Subcutaneous abdominal adipose tissue (tissue), 5 donors: Measurements from ENCODE around the gene XPO5.
A peak's percentile ranks its signal among the peaks of the same experiment; 100 is the strongest.

ENCODE experiments used
- H3K27ac ChIP-seq: one replicate; pipeline ENCODE4 v1.7.0; 2013; ENCODE audit warnings: low read depth, mild to moderate bottlenecking, inconsistent platforms, low read length, moderate library complexity
- H3K27me3 ChIP-seq, 5 donors: one replicate each; pipeline ENCODE4 v1.7.0; 2013; ENCODE audit warnings: low read length in 5 of 5, inconsistent platforms in 1 of 5; ENCODE audit not compliant: control insufficient read depth in 5 of 5, insufficient read depth in 4 of 5
- H3K36me3 ChIP-seq, 5 donors: one replicate each; pipeline ENCODE4 v1.7.0; 2013; ENCODE audit warnings: low read length in 5 of 5; ENCODE audit not compliant: control insufficient read depth in 5 of 5, insufficient read depth in 5 of 5
- H3K4me1 ChIP-seq, 5 donors: one replicate each; pipeline ENCODE4 v1.7.0; 2013; ENCODE audit warnings: low read length in 5 of 5, mild to moderate bottlenecking in 3 of 5, moderate library complexity in 1 of 5; ENCODE audit not compliant: control insufficient read depth in 5 of 5, insufficient read depth in 5 of 5
- H3K4me3 ChIP-seq, 5 donors: one replicate each; pipeline ENCODE4 v1.7.0; 2013; ENCODE audit warnings: low read length in 5 of 5, low read depth in 1 of 5
- H3K9ac ChIP-seq, 5 donors: one replicate each; pipeline ENCODE4 v1.7.0; 2013; ENCODE audit warnings: low read length in 5 of 5, mild to moderate bottlenecking in 4 of 5, moderate library complexity in 3 of 5
- H3K9me3 ChIP-seq, 5 donors: one replicate each; pipeline ENCODE4 v1.7.0; 2013; ENCODE audit warnings: low read length in 5 of 5; ENCODE audit not compliant: control insufficient read depth in 5 of 5
- donor health status: healthy.
- donor health status: healthy.
- donor health status: healthy.
- donor health status: healthy.
- donor health status: healthy.

The XPO5 gene

DNA sequence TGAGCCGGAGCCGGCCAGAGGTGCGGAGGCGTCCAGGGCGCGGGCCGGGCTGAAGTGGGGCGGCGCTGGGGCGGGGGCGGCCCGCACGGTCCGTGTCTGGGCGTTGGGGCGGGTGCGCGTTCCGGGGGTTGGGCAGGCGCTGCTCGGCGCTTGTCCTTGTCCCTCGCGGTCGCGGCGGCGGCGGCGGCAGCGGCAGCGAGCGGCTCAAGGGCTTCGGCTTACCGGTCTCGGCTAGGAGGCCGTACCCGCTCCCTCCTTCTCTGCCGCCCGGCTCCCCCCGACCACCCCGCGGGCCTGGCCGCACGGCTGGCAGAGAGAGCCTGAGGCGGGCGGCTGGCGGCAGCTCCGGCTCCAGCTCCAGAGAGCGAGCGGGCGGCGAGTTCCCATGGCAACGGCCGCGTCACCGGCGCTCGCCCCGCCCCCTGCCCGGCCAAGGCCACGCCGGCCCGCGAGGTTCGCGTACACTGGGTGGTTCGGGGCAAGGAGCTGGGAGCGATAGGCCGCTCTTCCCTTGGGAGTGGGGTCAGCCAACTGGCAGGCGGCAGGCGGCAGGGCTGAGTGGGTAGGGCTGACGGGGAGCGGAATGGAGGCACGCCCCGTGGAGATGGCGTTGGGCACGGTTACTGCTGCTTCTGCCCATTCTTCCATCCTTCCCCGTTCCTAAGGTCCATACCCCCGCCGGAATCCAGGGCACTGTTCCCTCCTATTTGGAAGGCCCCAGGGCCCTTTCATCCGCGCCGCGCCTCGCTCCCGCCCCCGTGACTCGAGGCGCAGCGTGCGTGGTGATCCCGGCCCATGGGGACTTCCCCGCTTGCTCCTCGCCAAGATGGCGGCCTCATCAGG is 65.6 kb downstream of the XPO5 start, which contains the start of gene LRRC73:
TSS of gene LRRC73 (minus strand) at position 363 of the 843 bp plus-strand sequence. CDS start 561 bp downstream, outside the sequence.
- Histone ChIP-seq H3K9ac (peak within 1 kb of the TSS in 4 of 5 donors; percentile 64 to 74 (median 66)), H3K4me1 (peaks cover 3 to 60% (median 25%) of the 10 kb centered on the region in 5 donors), H3K27ac (peak within 1 kb of the TSS; percentile 62), H3K27me3 (peaks cover 6 to 24% (median 8%) of the 10 kb centered on the region in 5 donors), H3K4me3 (peak within 1 kb of the TSS in 4 of 5 donors; percentile 54 to 73 (median 63)), H3K36me3 (peaks cover 6 to 48% (median 41%) of the 10 kb centered on the region in 5 donors), H3K9me3 (no peaks in the 10 kb centered on the region)

DNA sequence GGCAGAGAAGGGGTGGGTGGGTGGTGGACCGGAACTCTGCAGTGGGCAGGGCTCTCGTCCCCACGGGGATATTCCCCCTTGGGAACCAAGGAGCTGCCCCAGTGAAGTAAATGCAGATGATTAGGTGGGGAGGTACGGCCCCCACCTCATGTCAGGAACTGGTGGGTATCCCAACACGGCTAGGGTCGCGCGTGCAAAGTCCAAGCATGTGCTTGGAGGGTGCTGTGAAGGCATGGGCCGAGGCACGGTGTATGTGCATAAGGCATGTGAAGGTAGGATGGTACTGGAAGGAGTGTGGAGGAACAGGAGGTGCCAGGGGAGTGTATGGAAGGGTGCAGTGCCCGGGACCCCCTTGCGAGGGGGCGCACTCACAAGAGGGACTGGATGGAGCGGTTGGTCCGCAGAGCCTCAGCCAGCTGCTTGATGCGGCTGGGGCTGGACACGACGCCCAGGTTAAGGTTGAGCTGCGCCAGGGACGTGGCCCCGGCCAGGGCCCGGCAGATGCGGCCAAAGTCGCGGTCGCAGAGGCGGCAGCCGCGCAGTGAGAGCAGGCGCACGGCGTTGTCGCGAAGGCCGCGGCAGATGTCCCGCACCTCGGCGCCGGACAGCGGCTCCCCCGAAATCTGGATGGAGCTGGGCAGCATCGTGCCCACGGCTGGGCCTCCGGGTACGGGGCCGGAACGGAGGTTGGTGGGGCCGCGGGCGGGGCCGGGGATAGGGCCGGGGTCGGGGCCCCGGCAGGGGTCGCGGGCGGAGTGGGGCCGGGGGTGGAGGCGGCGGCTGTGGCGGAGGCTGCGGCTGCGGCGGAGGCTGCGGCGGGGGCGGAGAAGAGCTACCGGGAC is 66.5 kb downstream of the XPO5 start:
- peaks cover 2 to 53% (median 21%) of the 10 kb centered on the region in 5 donors for H3K4me1 ChIP-seq
- peak overlapping the region in 2 of 5 donors; percentile 59 to 60 for H3K9ac ChIP-seq
- no peak overlapping the region for H3K27ac ChIP-seq
- peaks cover 2 to 51% (median 48%) of the 10 kb centered on the region in 5 donors for H3K36me3 ChIP-seq
- H3K9me3 ChIP-seq: no peaks in the 10 kb centered on the region
- H3K27me3 ChIP-seq: peaks cover 6 to 24% (median 8%) of the 10 kb centered on the region in 5 donors
- H3K4me3 ChIP-seq: peak overlapping the region in 4 of 5 donors; percentile 27 to 73 (median 63)

DNA sequence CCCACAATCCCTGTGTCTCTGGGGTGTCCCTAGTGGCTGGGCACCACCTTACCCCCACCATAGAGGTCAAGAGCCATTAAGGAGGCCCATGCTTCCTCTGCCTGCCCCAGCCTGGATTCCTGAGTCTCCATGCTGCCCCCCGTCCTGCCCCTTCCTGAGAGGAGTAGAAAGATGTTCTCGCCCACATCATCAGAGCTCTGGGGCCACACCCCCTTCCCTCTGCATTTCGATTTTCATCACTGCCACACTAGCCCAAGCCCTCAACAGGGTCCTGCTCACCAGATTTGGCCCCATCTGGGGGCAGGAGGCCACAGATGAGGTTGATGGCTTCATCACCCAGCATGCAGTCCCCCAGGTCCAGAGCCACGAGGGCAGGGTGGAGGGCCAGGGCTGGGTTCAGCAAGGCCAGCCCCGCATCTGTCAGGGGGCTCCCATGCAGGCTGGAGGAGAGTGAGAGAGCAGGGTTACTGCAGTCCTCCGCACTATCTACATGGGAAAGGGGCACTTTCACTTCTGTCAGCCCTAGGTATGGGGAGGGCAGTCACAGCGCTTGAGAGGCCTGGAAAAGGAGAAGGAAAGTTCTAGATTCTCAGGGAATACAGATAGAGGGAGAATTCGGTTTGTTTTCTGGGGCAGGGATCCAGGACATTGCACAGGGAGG is 67.2 kb downstream of the XPO5 start:
- Histone ChIP-seq H3K9me3 (no peaks in the 10 kb centered on the region), H3K4me1 (peaks cover 2 to 48% (median 19%) of the 10 kb centered on the region in 5 donors), H3K9ac (no peak overlapping the region), H3K27ac (no peak overlapping the region), H3K36me3 (peaks cover 0 to 49% (median 48%) of the 10 kb centered on the region in 5 donors), H3K4me3 (no peak overlapping the region), H3K27me3 (peaks cover 6 to 24% (median 8%) of the 10 kb centered on the region in 5 donors)

DNA sequence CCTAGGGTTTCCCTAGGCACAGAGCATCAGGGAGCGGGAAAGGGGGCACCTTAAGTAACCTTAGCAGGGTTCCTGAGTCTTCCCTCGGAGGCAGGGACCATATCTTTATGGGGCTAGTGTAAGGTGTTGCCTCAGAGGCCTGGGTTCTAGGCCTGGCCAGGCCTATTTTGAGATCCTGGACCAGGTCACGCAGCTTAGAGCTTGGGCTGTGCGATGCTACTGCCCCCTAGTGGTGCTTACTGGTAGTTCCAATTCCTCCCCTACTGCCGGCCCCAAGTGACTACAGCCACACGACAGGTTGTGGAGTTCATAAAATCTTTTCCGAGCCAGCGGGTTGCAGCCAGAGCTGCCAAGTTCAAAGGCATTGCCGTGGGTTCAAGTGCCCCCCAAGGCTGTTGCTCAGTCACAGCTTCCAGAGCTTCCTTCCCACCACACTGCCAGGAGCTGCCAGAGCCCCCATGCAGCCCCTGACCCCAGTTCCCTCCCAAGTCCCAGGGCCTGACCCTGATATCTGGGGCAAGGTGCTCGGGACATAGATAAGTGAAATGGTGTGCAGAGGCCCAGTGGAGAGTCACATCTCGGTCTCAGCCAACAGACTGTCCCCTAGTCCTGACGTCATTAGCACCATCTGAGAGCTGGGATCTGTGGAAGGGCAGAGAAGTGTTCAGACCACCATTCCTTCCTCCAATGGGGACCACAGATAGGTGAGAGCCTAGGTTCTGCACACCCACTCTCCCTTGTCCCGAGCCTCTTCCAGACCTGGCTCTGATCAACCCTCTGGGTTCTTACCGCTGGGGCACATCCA is 69.0 kb downstream of the XPO5 start:
- Histone ChIP-seq H3K4me1 (peaks cover 2 to 35% (median 19%) of the 10 kb centered on the region in 5 donors), H3K9me3 (no peaks in the 10 kb centered on the region), H3K36me3 (peaks cover 0 to 48% (median 48%) of the 10 kb centered on the region in 5 donors), H3K27me3 (peaks cover 6 to 24% (median 8%) of the 10 kb centered on the region in 5 donors), H3K4me3 (no peak overlapping the region), H3K27ac (no peak overlapping the region), H3K9ac (no peak overlapping the region)

DNA sequence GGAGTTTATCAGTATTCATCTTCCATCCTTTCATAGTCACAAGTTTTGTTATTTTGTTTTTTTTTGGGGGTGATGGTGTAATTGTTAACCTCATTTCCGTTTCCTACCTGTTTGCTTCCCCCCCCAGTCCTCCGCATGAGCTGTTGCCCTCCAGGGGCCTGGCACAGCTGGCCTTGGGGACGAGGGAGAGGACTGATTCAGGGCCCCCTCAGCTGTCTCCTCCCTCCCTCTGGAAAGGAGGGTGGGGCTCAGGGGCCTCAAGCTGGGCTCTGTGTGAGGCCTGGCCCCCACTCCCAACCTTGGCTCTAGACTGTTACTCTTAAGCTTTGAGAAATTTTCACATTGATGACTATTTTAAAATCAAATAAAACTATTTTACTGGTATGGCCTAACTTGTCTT is 69.7 kb downstream of the XPO5 start:
- H3K4me3 ChIP-seq: no peak overlapping the region
- peaks cover 6 to 24% (median 8%) of the 10 kb centered on the region in 5 donors for H3K27me3 ChIP-seq
- peaks cover 0 to 48% (median 47%) of the 10 kb centered on the region in 5 donors for H3K36me3 ChIP-seq
- H3K4me1 ChIP-seq: peaks cover 2 to 30% (median 19%) of the 10 kb centered on the region in 5 donors
- no peaks in the 10 kb centered on the region for H3K9me3 ChIP-seq
- no peak overlapping the region for H3K9ac ChIP-seq
- no peak overlapping the region for H3K27ac ChIP-seq

DNA sequence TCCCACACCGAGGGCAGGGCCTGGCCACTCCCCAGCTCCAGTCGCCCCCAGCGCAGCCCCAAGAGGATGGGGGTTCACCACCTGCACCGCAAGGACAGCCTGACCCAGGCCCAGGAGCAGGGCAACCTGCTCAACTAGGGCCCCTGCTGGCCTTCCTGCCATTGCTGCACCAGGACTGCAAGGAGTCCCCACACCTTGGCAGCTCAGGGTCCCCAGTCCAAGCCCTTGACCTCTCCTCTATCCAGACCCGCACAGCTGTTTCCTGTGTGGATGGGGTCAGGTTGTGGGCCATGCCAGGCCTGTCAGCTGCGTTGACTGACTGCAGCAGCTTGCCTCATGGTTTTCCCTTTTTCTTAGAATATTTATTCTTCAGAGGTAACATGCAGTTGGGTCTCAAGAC is 70.1 kb downstream of the XPO5 start:
- peaks cover 2 to 26% (median 17%) of the 10 kb centered on the region in 5 donors for H3K4me1 ChIP-seq
- H3K27me3 ChIP-seq: peaks cover 6 to 24% (median 8%) of the 10 kb centered on the region in 5 donors
- H3K9me3 ChIP-seq: no peaks in the 10 kb centered on the region
- no peak overlapping the region for H3K9ac ChIP-seq
- H3K27ac ChIP-seq: no peak overlapping the region
- no peak overlapping the region for H3K4me3 ChIP-seq
- peaks cover 0 to 50% (median 47%) of the 10 kb centered on the region in 5 donors for H3K36me3 ChIP-seq

DNA sequence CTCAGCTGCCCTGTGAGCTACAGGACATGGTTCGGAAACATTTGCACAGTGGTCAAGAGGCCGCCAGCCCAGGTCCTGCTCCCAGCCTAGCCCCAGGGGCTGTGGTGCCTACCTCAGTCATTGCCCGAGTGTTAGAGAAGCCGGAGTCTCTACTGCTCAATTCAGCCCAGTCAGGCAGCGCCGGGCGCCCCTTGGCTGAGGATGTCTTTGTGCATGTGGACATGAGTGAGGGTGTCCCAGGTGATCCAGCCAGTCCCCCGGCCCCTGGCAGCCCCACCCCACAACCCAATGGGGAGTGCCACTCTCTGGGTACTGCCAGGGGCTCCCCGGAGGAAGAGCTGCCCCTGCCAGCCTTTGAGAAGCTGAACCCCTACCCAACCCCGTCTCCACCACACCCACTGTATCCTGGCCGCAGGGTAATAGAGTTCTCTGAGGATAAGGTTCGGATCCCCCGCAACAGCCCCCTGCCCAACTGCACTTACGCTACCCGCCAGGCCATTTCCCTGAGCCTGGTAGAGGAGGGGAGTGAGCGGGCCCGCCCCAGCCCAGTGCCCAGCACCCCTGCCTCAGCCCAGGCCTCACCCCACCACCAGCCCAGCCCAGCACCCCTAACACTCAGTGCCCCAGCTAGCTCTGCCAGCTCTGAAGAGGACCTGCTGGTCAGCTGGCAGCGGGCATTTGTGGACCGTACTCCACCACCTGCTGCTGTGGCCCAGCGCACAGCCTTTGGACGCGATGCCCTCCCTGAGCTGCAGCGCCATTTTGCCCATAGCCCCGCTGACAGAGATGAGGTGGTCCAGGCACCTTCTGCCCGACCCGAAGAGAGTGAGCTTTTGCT is 70.9 kb downstream of the XPO5 start:
- Histone ChIP-seq H3K36me3 (peaks cover 0 to 57% (median 54%) of the 10 kb centered on the region in 5 donors), H3K27ac (no peak overlapping the region)

DNA sequence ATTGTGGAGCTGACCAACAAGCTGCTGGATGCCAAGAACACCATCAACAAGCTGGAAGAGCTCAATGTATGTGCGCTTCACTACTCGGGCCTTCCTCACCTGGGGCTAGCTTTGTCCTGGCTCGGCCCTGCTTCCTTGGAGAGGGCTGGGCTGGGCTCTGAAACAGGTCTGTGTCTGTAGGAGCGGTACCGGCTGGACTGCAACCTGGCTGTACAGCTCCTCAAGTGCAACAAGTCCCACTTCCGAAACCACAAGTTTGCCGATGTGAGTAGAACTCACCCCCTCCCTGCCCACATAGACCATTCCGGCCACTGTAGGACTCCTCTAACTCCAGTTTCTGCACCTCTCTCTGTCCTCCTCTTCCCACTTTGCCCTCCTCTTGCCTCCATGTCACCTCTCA is 72.4 kb downstream of the XPO5 start:
- Histone ChIP-seq H3K4me1 (peaks cover 0 to 32% (median 9%) of the 10 kb centered on the region in 5 donors), H3K27ac (no peak overlapping the region), H3K9ac (no peak overlapping the region), H3K9me3 (no peaks in the 10 kb centered on the region), H3K36me3 (peaks cover 2 to 72% (median 68%) of the 10 kb centered on the region in 5 donors), H3K4me3 (no peak overlapping the region), H3K27me3 (peaks cover 2 to 16% (median 3%) of the 10 kb centered on the region in 5 donors)

More for the DNA sequence above, 70.9 kb downstream of the XPO5 start:
- H3K4me1 ChIP-seq: peaks cover 2 to 26% (median 12%) of the 10 kb centered on the region in 5 donors
- no peak overlapping the region for H3K9ac ChIP-seq
- H3K4me3 ChIP-seq: no peak overlapping the region
- no peaks in the 10 kb centered on the region for H3K9me3 ChIP-seq
- H3K27me3 ChIP-seq: peaks cover 6 to 24% (median 8%) of the 10 kb centered on the region in 5 donors
